Muscle of leg (tissue), 9 donors: ENCODE data around the gene KRTAP19-2. TPM values are rescaled to one million over a fixed set of nuclear protein-coding genes. Genes with fewer than 3 reads are reported as not detected.

Experiments used
- polyA plus RNA-seq, 8 donors: library from polyadenylated mRNA; unstranded; fragments of 120-200 nt; gene quantifications; one replicate each; pipeline versions ENCODE4 v1.2.1 to v1.2.3, GENCODE V29; 2013; ENCODE audit warnings: inconsistent platforms in 1 of 8, low replicate concordance in 1 of 8; ENCODE audit not compliant: insufficient read length in 8 of 8, insufficient read depth in 1 of 8
- total RNA-seq: library from RNA; stranded (reverse); fragments of 120-200 nt; gene quantifications from one replicate; pipeline ENCODE4 v1.2.4, GENCODE V29; 2013

The KRTAP19-2 gene
- total and polyA plus RNA-seq, 9 donors = not detected

Other genes with a start within 250 kb of the KRTAP19-2 start
- not detected for gene KRTAP24-1, start 204.5 kb downstream of the KRTAP19-2 start, total RNA-seq
- not detected for gene KRTAP24-1, start 204.5 kb downstream of the KRTAP19-2 start, polyA plus RNA-seq
- gene KRTAP25-1, start 197.9 kb downstream of the KRTAP19-2 start, total RNA-seq = not detected
- gene KRTAP25-1, start 197.9 kb downstream of the KRTAP19-2 start, polyA plus RNA-seq = not detected
- gene KRTAP26-1, start 167.1 kb downstream of the KRTAP19-2 start, total RNA-seq = not detected
- gene KRTAP26-1, start 167.1 kb downstream of the KRTAP19-2 start, polyA plus RNA-seq = not detected
- gene KRTAP27-1, start 149.7 kb downstream of the KRTAP19-2 start, total RNA-seq = not detected
- gene KRTAP27-1, start 149.7 kb downstream of the KRTAP19-2 start, polyA plus RNA-seq = not detected
- gene KRTAP23-1, start 138.8 kb downstream of the KRTAP19-2 start, total RNA-seq = not detected
- under 1 TPM in 1 of 8 donors, not detected in 7; 0.69 TPM for gene KRTAP23-1, start 138.8 kb downstream of the KRTAP19-2 start, polyA plus RNA-seq
- gene KRTAP13-2, start 115.2 kb downstream of the KRTAP19-2 start, total RNA-seq = not detected
- not detected for gene KRTAP13-2, start 115.2 kb downstream of the KRTAP19-2 start, polyA plus RNA-seq
- not detected for gene KRTAP13-1, start 91.4 kb downstream of the KRTAP19-2 start, total RNA-seq
- not detected for gene KRTAP13-1, start 91.4 kb downstream of the KRTAP19-2 start, polyA plus RNA-seq
- not detected for gene KRTAP13-3, start 61.5 kb downstream of the KRTAP19-2 start, total RNA-seq
- not detected for gene KRTAP13-3, start 61.5 kb downstream of the KRTAP19-2 start, polyA plus RNA-seq
- not detected for gene KRTAP13-4, start 57.2 kb downstream of the KRTAP19-2 start, total RNA-seq
- gene KRTAP13-4, start 57.2 kb downstream of the KRTAP19-2 start, polyA plus RNA-seq = not detected
- not detected for gene KRTAP15-1, start 47.2 kb downstream of the KRTAP19-2 start, total RNA-seq
- gene KRTAP15-1, start 47.2 kb downstream of the KRTAP19-2 start, polyA plus RNA-seq = not detected
- gene KRTAP19-1, start 7.1 kb downstream of the KRTAP19-2 start, total RNA-seq = not detected
- not detected for gene KRTAP19-1, start 7.1 kb downstream of the KRTAP19-2 start, polyA plus RNA-seq
- not detected for gene KRTAP19-3, start 4.6 kb upstream of the KRTAP19-2 start, total RNA-seq
- gene KRTAP19-3, start 4.6 kb upstream of the KRTAP19-2 start, polyA plus RNA-seq = not detected
- gene KRTAP19-4, start 9.7 kb upstream of the KRTAP19-2 start, total RNA-seq = not detected
- gene KRTAP19-4, start 9.7 kb upstream of the KRTAP19-2 start, polyA plus RNA-seq = not detected
- not detected for gene KRTAP19-5, start 14.7 kb upstream of the KRTAP19-2 start, total RNA-seq
- not detected for gene KRTAP19-5, start 14.7 kb upstream of the KRTAP19-2 start, polyA plus RNA-seq
- not detected for gene KRTAP19-6, start 54.4 kb upstream of the KRTAP19-2 start, total RNA-seq
- not detected for gene KRTAP19-6, start 54.4 kb upstream of the KRTAP19-2 start, polyA plus RNA-seq
- gene KRTAP19-7, start 73.9 kb upstream of the KRTAP19-2 start, total RNA-seq = not detected
- gene KRTAP19-7, start 73.9 kb upstream of the KRTAP19-2 start, polyA plus RNA-seq = not detected
- not detected for gene KRTAP22-2, start 103.0 kb upstream of the KRTAP19-2 start, total RNA-seq
- gene KRTAP22-2, start 103.0 kb upstream of the KRTAP19-2 start, polyA plus RNA-seq = not detected
- gene KRTAP6-3, start 105.0 kb upstream of the KRTAP19-2 start, total RNA-seq = not detected
- not detected for gene KRTAP6-3, start 105.0 kb upstream of the KRTAP19-2 start, polyA plus RNA-seq
- not detected for gene KRTAP6-2, start 111.5 kb upstream of the KRTAP19-2 start, total RNA-seq
- not detected for gene KRTAP6-2, start 111.5 kb upstream of the KRTAP19-2 start, polyA plus RNA-seq
- not detected for gene KRTAP22-1, start 113.7 kb upstream of the KRTAP19-2 start, total RNA-seq
- gene KRTAP22-1, start 113.7 kb upstream of the KRTAP19-2 start, polyA plus RNA-seq = not detected
- not detected for gene KRTAP6-1, start 126.5 kb upstream of the KRTAP19-2 start, total RNA-seq
- not detected for gene KRTAP6-1, start 126.5 kb upstream of the KRTAP19-2 start, polyA plus RNA-seq
- not detected for gene KRTAP20-1, start 129.0 kb upstream of the KRTAP19-2 start, total RNA-seq
- gene KRTAP20-1, start 129.0 kb upstream of the KRTAP19-2 start, polyA plus RNA-seq = not detected
- not detected for gene KRTAP20-4, start 133.2 kb upstream of the KRTAP19-2 start, total RNA-seq
- not detected for gene KRTAP20-4, start 133.2 kb upstream of the KRTAP19-2 start, polyA plus RNA-seq
- gene KRTAP20-2, start 147.8 kb upstream of the KRTAP19-2 start, total RNA-seq = not detected
- gene KRTAP20-2, start 147.8 kb upstream of the KRTAP19-2 start, polyA plus RNA-seq = not detected
- gene KRTAP20-3, start 155.4 kb upstream of the KRTAP19-2 start, total RNA-seq = not detected
- gene KRTAP20-3, start 155.4 kb upstream of the KRTAP19-2 start, polyA plus RNA-seq = not detected
- gene KRTAP21-3, start 231.3 kb upstream of the KRTAP19-2 start, total RNA-seq = not detected
- gene KRTAP21-3, start 231.3 kb upstream of the KRTAP19-2 start, polyA plus RNA-seq = not detected